PC-3 (cell line): ENCODE data around the gene GNGT1.

ENCODE experiments used
- EZH2phosphoT487 ChIP-seq: fragments of 300-600 bp; sonication (generic); IDR thresholded peaks from 2 replicates; pipeline ENCODE4 v1.6.1; 2018; ENCODE audit warnings: mild to moderate bottlenecking, antibody characterized with exemption, low read length, borderline replicate concordance
- TF ChIP-seq, protein P1 (sequence below): fragments of 300-600 bp; sonication (generic); conservative IDR thresholded peaks from 2 replicates; pipeline ENCODE4 v1.5.1; 2017; ENCODE audit warnings: antibody characterized with exemption, low read depth, mild to moderate bottlenecking, low read length

DNA sequence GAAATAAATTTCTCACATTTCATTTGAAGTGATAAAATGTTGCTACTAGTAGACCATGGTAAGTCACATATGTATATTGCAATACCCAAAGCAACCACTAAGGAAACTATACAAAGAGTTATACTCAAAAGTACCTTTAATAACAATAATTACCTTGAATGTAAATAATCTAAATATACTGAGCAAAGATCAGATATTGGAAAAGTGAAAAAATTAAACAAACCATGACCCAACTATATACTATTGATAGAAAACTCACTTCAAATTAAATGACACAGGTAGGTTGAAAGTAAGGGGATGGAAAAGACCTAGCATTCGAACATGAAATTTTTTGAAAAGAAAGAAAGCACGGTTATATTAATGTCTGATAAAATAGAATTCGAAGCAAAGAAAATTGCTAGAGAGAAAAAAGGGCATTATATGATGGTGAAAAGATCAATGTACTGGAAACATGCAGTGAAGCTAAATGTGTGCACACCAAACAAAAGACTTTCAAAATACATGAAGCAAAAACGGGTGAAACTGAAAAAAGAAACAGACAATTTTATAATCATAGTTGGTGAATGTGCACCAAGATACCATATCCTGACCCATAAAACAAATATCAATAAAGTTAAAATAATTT is 44.9 kb upstream of the GNGT1 start:
- TF ChIP-seq, protein P1, sequence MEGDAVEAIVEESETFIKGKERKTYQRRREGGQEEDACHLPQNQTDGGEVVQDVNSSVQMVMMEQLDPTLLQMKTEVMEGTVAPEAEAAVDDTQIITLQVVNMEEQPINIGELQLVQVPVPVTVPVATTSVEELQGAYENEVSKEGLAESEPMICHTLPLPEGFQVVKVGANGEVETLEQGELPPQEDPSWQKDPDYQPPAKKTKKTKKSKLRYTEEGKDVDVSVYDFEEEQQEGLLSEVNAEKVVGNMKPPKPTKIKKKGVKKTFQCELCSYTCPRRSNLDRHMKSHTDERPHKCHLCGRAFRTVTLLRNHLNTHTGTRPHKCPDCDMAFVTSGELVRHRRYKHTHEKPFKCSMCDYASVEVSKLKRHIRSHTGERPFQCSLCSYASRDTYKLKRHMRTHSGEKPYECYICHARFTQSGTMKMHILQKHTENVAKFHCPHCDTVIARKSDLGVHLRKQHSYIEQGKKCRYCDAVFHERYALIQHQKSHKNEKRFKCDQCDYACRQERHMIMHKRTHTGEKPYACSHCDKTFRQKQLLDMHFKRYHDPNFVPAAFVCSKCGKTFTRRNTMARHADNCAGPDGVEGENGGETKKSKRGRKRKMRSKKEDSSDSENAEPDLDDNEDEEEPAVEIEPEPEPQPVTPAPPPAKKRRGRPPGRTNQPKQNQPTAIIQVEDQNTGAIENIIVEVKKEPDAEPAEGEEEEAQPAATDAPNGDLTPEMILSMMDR, result peak; percentile 54
- no peak for TF ChIP-seq EZH2phosphoT487
